Measurements from ENCODE around the gene SFMBT2.

- TF ChIP-seq MAFK (IDR thresholded peaks at IDR 0.05; ENCODE audit: partially characterized antibody) (no peak), CTCF (IDR thresholded peaks at IDR 0.05) (no peak), ESRRA (IDR thresholded peaks at IDR 0.05; ENCODE audit: borderline replicate concordance, low read length) (no peak), SMC3 (IDR thresholded peaks at IDR 0.05) (no peak)
These were observed 200.3 kb downstream of the SFMBT2 start for GRCh38 chr10:7210516-7210915.
